HG02588 (cell line): ENCODE measurements around the gene ZCCHC10.
"Not testable (repeated sequence)": the region's sequence is repeated elsewhere in the genome, so short reads cannot be mapped to it uniquely, and the experiment has no call there.

Source experiments
- ATAC-seq: cut with Tn5 transposase; IDR thresholded peaks from one replicate; pipeline ENCODE4 v1.9.1; 2021; ENCODE audit warnings: mild to moderate bottlenecking, moderate library complexity; ENCODE audit not compliant: unreplicated experiment

The ZCCHC10 gene

GRCh38 chr5:132979976-132980375 is 46.4 kb downstream of the ZCCHC10 start:
- no peak for ATAC-seq

GRCh38 chr5:132979367-132979940 is 46.9 kb downstream of the ZCCHC10 start:
- ATAC-seq = no peak

- no peak for ATAC-seq
Measured at GRCh38 chr5:132976852-132977251, 49.5 kb downstream of the ZCCHC10 start.

GRCh38 chr5:132972436-132972828 is 53.9 kb downstream of the ZCCHC10 start:
- ATAC-seq = not testable (repeated sequence)

- ATAC-seq = no peak
Measured at GRCh38 chr5:132971483-132972435, 54.6 kb downstream of the ZCCHC10 start.

- ATAC-seq = no peak
Measured at GRCh38 chr5:132965120-132965519, 61.2 kb downstream of the ZCCHC10 start.

- peak; percentile 92 for ATAC-seq
Measured at GRCh38 chr5:132963171-132964104, 62.9 kb downstream of the ZCCHC10 start, which contains the start of gene AFF4. AFF4 (minus strand) TSS chr5:132963634; CDS start chr5:132937189, 26,445 bp downstream.

- ATAC-seq = no peak
Measured at GRCh38 chr5:132962429-132963021, 63.8 kb downstream of the ZCCHC10 start.

GRCh38 chr5:132961887-132962286 is 64.5 kb downstream of the ZCCHC10 start:
- no peak for ATAC-seq

- ATAC-seq = not testable (repeated sequence)
Measured at GRCh38 chr5:132961123-132961815, 65.1 kb downstream of the ZCCHC10 start.

GRCh38 chr5:132956166-132956799 is 70.1 kb downstream of the ZCCHC10 start:
- not testable (repeated sequence) for ATAC-seq

GRCh38 chr5:132953710-132954109 is 72.6 kb downstream of the ZCCHC10 start:
- ATAC-seq = no peak

GRCh38 chr5:132952829-132953228 is 73.5 kb downstream of the ZCCHC10 start:
- no peak for ATAC-seq

- no peak for ATAC-seq
Measured at GRCh38 chr5:132951897-132952296, 74.5 kb downstream of the ZCCHC10 start.

- no peak for ATAC-seq
Measured at GRCh38 chr5:132949136-132949535, 77.2 kb downstream of the ZCCHC10 start.

- ATAC-seq = no peak
Measured at GRCh38 chr5:132947671-132948070, 78.7 kb downstream of the ZCCHC10 start.
